Measurements from ENCODE around the gene TMEM40.
"Not testable (repeated sequence)": the region's sequence is repeated elsewhere in the genome, so short reads cannot be mapped to it uniquely, and the experiment has no call there.

Gene TMEM40

GRCh38 chr3:12796171-12797123, 37.4 kb upstream of the TMEM40 start, which contains the start of gene CAND2:
Gene CAND2 (plus strand): TSS chr3:12796680. CDS start chr3:12796721, 41 bp downstream.
- Histone ChIP-seq H3K9me3 (no peaks in the 10 kb centered on the region), H3K4me1 (ENCODE audit: control insufficient read depth in 1 of 2, insufficient read depth in 1 of 2, low read depth in 1 of 2, low read length in 1 of 2) (peaks cover 0 to 6% of the 10 kb centered on the region in 2 experiments), H3K36me3 (no peaks in the 10 kb centered on the region), H3K27ac (no peak within 1 kb of the TSS), H3K4me3 (ENCODE audit: low read depth in 1 of 2, low read length in 1 of 2) (no peak within 1 kb of the TSS), H3K27me3 (peaks cover 62% of the 10 kb centered on the region)
- TF ChIP-seq CTCF (IDR thresholded peaks at IDR 0.05): no peak

- H3K27me3 ChIP-seq: peaks cover 71% of the 10 kb centered on the region
- no peak overlapping the region for H3K4me3 ChIP-seq (ENCODE audit: low read depth in 1 of 2, low read length in 1 of 2)
- H3K27ac ChIP-seq: no peak overlapping the region
- TF ChIP-seq CTCF (IDR thresholded peaks at IDR 0.05): no peak
- H3K36me3 ChIP-seq: no peaks in the 10 kb centered on the region
- no peaks in the 10 kb centered on the region for H3K9me3 ChIP-seq
- peaks cover 0 to 6% of the 10 kb centered on the region in 2 experiments for H3K4me1 ChIP-seq (ENCODE audit: control insufficient read depth in 1 of 2, insufficient read depth in 1 of 2, low read depth in 1 of 2, low read length in 1 of 2)
These were observed 34.6 kb upstream of the TMEM40 start for GRCh38 chr3:12793701-12794100.

- Histone ChIP-seq H3K27me3 (peaks cover 55% of the 10 kb centered on the region), H3K4me3 (ENCODE audit: low read depth in 1 of 2, low read length in 1 of 2) (no peak overlapping the region), H3K36me3 (no peaks in the 10 kb centered on the region), H3K27ac (no peak overlapping the region), H3K9me3 (no peaks in the 10 kb centered on the region), H3K4me1 (ENCODE audit: control insufficient read depth in 1 of 2, insufficient read depth in 1 of 2, low read depth in 1 of 2, low read length in 1 of 2) (peaks cover 0 to 3% of the 10 kb centered on the region in 2 experiments)
- no peak for TF ChIP-seq CTCF (IDR thresholded peaks at IDR 0.05)
These were observed 32.4 kb upstream of the TMEM40 start for GRCh38 chr3:12791430-12791829.

- H3K27ac ChIP-seq: not testable (repeated sequence)
- peaks cover 20 to 27% of the 10 kb centered on the region in 2 experiments for H3K4me1 ChIP-seq (ENCODE audit: control insufficient read depth in 1 of 2, insufficient read depth in 1 of 2, low read depth in 1 of 2, low read length in 1 of 2)
- peaks cover 26% of the 10 kb centered on the region for H3K27me3 ChIP-seq
These were observed 29.1 kb upstream of the TMEM40 start for GRCh38 chr3:12787967-12788690.

GRCh38 chr3:12787346-12787745, 28.3 kb upstream of the TMEM40 start:
- H3K27me3 ChIP-seq: peaks cover 22% of the 10 kb centered on the region
- not testable (repeated sequence) for H3K27ac ChIP-seq; H3K4me3 ChIP-seq (ENCODE audit: low read depth in 1 of 2, low read length in 1 of 2); H3K9me3 ChIP-seq; H3K36me3 ChIP-seq
- peaks cover 20 to 30% of the 10 kb centered on the region in 2 experiments for H3K4me1 ChIP-seq (ENCODE audit: control insufficient read depth in 1 of 2, insufficient read depth in 1 of 2, low read depth in 1 of 2, low read length in 1 of 2)

More at GRCh38 chr3:12787967-12788690, 29.1 kb upstream of the TMEM40 start:
- H3K4me3 ChIP-seq (ENCODE audit: low read depth in 1 of 2, low read length in 1 of 2); H3K9me3 ChIP-seq; H3K36me3 ChIP-seq: not testable (repeated sequence)

GRCh38 chr3:12785096-12785495, 26.0 kb upstream of the TMEM40 start:
- no peak for TF ChIP-seq CTCF (IDR thresholded peaks at IDR 0.05)
- Histone ChIP-seq H3K27ac (no peak overlapping the region), H3K4me3 (ENCODE audit: low read depth in 1 of 2, low read length in 1 of 2) (no peak overlapping the region), H3K36me3 (no peaks in the 10 kb centered on the region), H3K9me3 (no peaks in the 10 kb centered on the region), H3K4me1 (ENCODE audit: control insufficient read depth in 1 of 2, insufficient read depth in 1 of 2, low read depth in 1 of 2, low read length in 1 of 2) (peaks cover 20 to 30% of the 10 kb centered on the region in 2 experiments), H3K27me3 (peaks cover 30% of the 10 kb centered on the region)
